K562 (cell line): ENCODE results near the gene DENND4C. TPM values are rescaled to one million over a fixed set of nuclear protein-coding genes. Genes with fewer than 3 reads are reported as not detected.

Source experiments
- CREB1 ChIP-seq, 2 experiments: sonication (generic) in 1 of 2; formaldehyde crosslinking in 1 of 2; IDR thresholded peaks; 2 replicates each; pipeline versions ENCODE4 v1.6.1 to v1.8.0; 2012 to 2022; ENCODE audit warnings: inconsistent platforms in 1 of 2, mild to moderate bottlenecking in 1 of 2, missing genetic modification reagents in 1 of 2, moderate library complexity in 1 of 2
- LEF1 ChIP-seq: fragments of 450-650 bp; IDR thresholded peaks from 2 replicates; pipeline ENCODE4 v1.6.1; 2016; ENCODE audit warnings: mild to moderate bottlenecking
- MBD1 ChIP-seq: fragments of 250-450 bp; sonication (Bioruptor Pico); IDR thresholded peaks from 2 replicates; pipeline ENCODE4 v1.8.0; 2022; ENCODE audit warnings: inconsistent platforms
- MTA2 ChIP-seq: fragments of 450-650 bp; IDR thresholded peaks from 2 replicates; pipeline ENCODE4 v1.6.1; 2016; ENCODE audit warnings: low read depth
- POLR3G ChIP-seq: IDR thresholded peaks from 2 replicates; pipeline ENCODE4 v1.6.1; 2011; ENCODE audit not compliant: insufficient read length, insufficient replicate concordance; ENCODE audit errors: extremely low read depth
- RBBP5 ChIP-seq: fragments of 200-600 bp; sonication (generic); IDR thresholded peaks from 2 replicates; pipeline ENCODE4 v1.6.1; 2012; ENCODE audit warnings: borderline replicate concordance, mild to moderate bottlenecking, low read length, control low read depth, inconsistent platforms; ENCODE audit not compliant: insufficient read depth, poor library complexity, severe bottlenecking
- RBFOX2 ChIP-seq: fragments of 200-400 bp; formaldehyde crosslinking; IDR thresholded peaks from 2 replicates; pipeline ENCODE4 v1.6.1; 2017; ENCODE audit warnings: low read depth, mild to moderate bottlenecking, low read length, moderate library complexity
- SMARCC2 ChIP-seq: fragments of 450-650 bp; IDR thresholded peaks from 2 replicates; pipeline ENCODE4 v1.6.1; 2017; ENCODE audit warnings: antibody characterized with exemption, moderate library complexity, mild to moderate bottlenecking, low read depth
- TAL1 ChIP-seq: fragments of 450-650 bp; IDR thresholded peaks from 2 replicates; pipeline ENCODE4 v1.6.1; 2016; ENCODE audit warnings: mild to moderate bottlenecking
- VEZF1 ChIP-seq: fragments of 200-800 bp; sonication (Bioruptor generic); IDR thresholded peaks from 2 replicates; pipeline ENCODE4 v1.6.1; 2017; ENCODE audit warnings: missing genetic modification characterization, missing compliant biosample characterization
- ZBTB49 ChIP-seq: sonication (generic); formaldehyde crosslinking; IDR thresholded peaks from 2 replicates; pipeline ENCODE4 v1.8.0; 2022; ENCODE audit warnings: missing genetic modification reagents, mild to moderate bottlenecking, borderline replicate concordance
- ZFP91 ChIP-seq: sonication (generic); formaldehyde crosslinking; IDR thresholded peaks from 2 replicates; pipeline ENCODE4 v1.8.0; 2022; ENCODE audit warnings: mild to moderate bottlenecking, missing genetic modification reagents
- ZNF23 ChIP-seq: fragments of 250-450 bp; sonication (Bioruptor Pico); IDR thresholded peaks from 2 replicates; pipeline ENCODE4 v1.4.0; 2020; ENCODE audit warnings: mild to moderate bottlenecking
- ZNF232 ChIP-seq: sonication (generic); formaldehyde crosslinking; IDR thresholded peaks from 2 replicates; pipeline ENCODE4 v1.8.0; 2022; ENCODE audit warnings: mild to moderate bottlenecking, missing genetic modification reagents
- ZNF24 ChIP-seq: fragments of 450-650 bp; IDR thresholded peaks from 2 replicates; pipeline ENCODE4 v1.6.1; 2016
- ZNF592 ChIP-seq: fragments of 450-650 bp; IDR thresholded peaks from 2 replicates; pipeline ENCODE4 v1.6.1; 2017; ENCODE audit warnings: antibody characterized with exemption, mild to moderate bottlenecking
- polyA plus RNA-seq, 8 experiments: library from polyadenylated mRNA; depleted of rRNA in 4 of 8; stranded (reverse) in 5 of 8; unstranded in 3 of 8; fragments of >200 nt; fragmentation: Nextera tagmentation in 2 of 8; fragmentation: Illumina TruSeq in 1 of 8; extraction: Ambion mirVana in 2 of 8; extraction: Trizol in 1 of 8; gene quantifications; 2 replicates each; pipeline versions ENCODE4 v1.2.1 to v1.2.3, GENCODE V29; 2011 to 2014; ENCODE audit warnings: inconsistent platforms in 1 of 8, missing spikeins in 1 of 8
- total RNA-seq, 7 experiments: library from RNA; depleted of rRNA in 6 of 7; stranded (reverse); fragments of >200 nt in 6 of 7; fragmentation: Illumina TruSeq in 2 of 7; extraction: Trizol in 2 of 7; gene quantifications; 2 replicates each; pipeline versions ENCODE4 v1.2.1 to v1.2.3, GENCODE V29; 2011 to 2021; ENCODE audit warnings: low replicate concordance in 1 of 7

The DENND4C gene
- total and polyA plus RNA-seq, 9 of the 15 experiments (the other 6 are each of a cell fraction or from before 2014, with no cell fraction given) = 4.8 to 31.8 (median 13.9) TPM

- TF ChIP-seq ZNF592 = no peak
- no peak for TF ChIP-seq SMARCC2
- TF ChIP-seq ZBTB49 (CRISPR knock-in tag) = no peak
- TF ChIP-seq CREB1 (IDR thresholded peaks at IDR 0.05) = no peak
- TF ChIP-seq CREB1 (CRISPR knock-in tag; IDR thresholded peaks at IDR 0.05) = no peak
- TF ChIP-seq POLR3G = no peak
- TF ChIP-seq RBBP5 = peak; percentile 67
- TF ChIP-seq ZNF23 (CRISPR knock-in tag) = no peak
- no peak for TF ChIP-seq ZNF24
- TF ChIP-seq MTA2 = no peak
- no peak for TF ChIP-seq ZNF232 (CRISPR knock-in tag)
- no peak for TF ChIP-seq ZFP91 (CRISPR knock-in tag)
- TF ChIP-seq VEZF1 (CRISPR knock-in tag) = peak; percentile 56; the same call in 1 of the 2 replicates
- TF ChIP-seq LEF1 = no peak
- TF ChIP-seq MBD1 (CRISPR knock-in tag) = no peak
- TF ChIP-seq RBFOX2 = peak; percentile 96
- TF ChIP-seq TAL1 = no peak
These were observed 178.4 kb downstream of the DENND4C start, which contains the start of gene ACER2 (continued) for GRCh38 chr9:19408693-19409400.
